Right hindlimb (tissue), 1 donor: Measurements from ENCODE around the gene ULK2.
"Not testable (repeated sequence)": the region's sequence is repeated elsewhere in the genome, so short reads cannot be mapped to it uniquely, and the experiment has no call there.

Experiments
- DNase-seq: peaks from one replicate; pipeline ENCODE4 v3.0.0-alpha.2; 2018

ULK2 gene

DNA sequence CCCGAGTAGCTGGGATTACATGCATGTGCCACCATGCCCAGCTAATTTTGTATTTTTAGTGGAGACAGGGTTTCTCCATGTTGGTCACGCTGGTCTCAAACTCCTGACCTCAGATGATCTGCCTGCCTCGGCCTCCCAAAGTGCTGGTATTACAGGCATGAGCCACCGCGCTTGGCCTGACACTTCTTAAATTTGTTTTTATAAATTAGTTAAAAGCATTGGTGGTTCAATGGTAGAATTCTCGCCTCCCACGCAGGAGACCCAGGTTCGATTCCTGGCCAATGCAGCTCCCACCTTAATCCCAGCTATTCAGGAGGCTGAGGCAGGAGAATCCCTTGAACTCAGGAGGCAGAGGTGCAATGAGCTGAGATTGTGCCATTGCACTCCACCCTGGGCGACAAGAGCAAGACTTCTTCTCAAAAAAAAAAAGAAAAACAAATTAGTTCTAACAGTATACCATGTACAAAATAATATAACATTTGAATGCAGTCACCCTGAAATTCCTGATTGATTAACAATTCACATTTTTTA lies 7.0 kb downstream of the ULK2 start:
- DNase-seq = not testable (repeated sequence)

DNA sequence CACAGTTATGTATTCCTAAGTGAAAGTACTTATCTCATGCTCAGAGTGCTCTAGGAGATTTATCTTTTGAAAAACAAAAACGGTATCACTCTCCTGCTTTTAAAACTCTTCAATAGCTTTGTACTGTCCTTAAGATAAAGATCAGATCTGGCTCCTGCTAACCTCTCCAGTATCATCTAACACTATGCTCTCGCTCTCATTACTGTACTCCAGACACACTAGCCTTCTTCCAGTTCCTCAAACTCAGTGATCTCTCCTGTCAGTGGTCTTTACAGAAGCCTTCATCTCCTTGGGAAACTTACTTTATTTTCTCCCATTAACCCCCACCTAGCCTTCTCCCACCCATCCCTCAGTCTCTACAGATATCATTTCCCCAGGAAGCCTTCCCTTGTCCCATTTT lies 10.1 kb downstream of the ULK2 start:
- no peak for DNase-seq

DNA sequence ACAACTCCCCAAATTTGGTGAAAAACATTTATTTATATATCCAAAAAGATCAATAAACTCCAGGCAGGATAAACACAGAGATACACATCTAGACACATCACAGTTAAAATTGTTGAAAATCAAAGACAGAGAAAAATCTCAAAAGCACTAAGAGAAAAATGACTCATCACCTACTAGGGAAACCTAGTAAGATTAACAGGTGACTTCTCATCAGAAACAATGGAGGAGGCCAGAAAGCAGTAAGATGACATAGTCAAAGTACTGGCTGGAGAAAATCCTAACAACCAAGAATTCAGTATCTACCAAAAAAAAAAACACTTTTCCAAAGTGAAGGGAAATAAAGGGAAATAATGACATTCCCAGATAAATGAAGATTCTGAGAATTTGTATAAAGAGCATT lies 33.8 kb downstream of the ULK2 start:
- DNase-seq = no peak

DNA sequence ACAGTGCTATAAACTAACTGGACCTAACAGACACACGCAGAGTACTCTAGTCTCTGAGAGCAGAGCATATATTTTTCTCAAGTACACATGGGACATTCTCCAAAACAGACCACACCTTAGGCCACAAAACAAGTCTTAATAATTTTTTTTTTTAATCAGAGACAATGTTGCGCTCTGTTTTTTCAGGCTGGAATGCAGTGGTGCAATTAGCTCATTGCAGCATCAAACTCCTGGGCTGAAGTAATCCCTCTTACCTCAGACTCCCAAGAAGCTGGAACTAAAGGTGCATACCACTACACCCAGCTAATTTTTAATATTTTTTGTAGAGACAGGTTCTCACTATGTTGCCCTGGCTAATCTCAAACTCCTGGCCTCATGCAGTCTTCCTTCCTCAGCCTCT lies 37.7 kb downstream of the ULK2 start:
- no peak for DNase-seq

DNA sequence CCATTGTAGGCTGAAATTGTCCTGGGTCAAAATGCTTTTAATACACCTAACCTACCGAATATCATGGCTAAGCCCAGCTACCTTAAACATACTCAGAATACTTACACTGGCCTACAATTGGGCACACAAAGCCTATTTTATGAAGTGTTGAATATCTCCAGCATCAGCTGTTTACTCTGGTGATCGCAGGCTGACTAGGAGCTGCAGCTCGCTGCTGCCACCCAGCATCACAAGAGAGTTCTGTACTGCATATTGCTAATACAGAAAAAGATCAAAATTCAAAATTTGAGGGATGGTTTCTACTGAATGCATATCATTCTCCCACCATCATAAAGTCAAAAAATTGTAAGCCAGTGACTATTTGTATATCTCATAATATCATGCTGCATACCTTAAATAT lies 55.3 kb downstream of the ULK2 start:
- no peak for DNase-seq

DNA sequence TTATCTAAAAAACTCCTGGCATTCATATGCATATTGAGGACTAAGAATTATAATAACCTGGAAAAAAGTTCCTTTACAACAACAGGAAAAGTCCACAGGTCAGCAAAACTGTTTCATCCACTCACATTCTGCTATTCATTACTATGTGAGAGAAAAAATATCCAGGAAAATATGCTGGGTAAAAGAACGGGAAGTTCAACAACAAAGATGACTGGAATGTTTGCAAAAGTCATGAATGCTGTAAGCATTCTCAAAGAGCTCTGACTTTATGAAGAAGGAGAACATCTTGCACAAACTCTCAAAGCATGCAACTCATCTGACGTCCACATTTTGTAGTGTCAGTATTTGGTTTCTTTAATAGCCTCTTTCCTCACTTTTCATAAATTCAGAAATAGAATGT lies 62.7 kb downstream of the ULK2 start:
- no peak for DNase-seq

DNA sequence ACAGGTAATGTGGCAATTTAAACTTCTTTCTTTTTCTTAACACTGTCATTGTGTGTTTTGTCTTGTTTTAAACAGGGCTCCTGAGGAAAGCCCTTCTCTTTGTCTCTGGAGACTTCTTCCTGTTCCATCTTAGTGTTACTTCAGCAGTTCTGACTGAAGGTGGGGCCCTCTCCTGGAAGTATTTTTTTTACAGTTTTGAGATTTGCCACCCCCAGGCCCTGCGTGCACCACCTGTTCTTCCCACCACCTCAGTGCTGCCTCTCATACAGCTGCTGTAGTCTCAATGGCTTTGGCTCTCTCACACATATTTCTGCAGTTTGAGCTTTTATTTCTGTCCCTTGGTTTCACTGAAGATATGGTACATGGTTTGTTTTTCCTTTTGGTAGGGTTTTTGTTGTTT lies 67.2 kb downstream of the ULK2 start:
- no peak for DNase-seq

DNA sequence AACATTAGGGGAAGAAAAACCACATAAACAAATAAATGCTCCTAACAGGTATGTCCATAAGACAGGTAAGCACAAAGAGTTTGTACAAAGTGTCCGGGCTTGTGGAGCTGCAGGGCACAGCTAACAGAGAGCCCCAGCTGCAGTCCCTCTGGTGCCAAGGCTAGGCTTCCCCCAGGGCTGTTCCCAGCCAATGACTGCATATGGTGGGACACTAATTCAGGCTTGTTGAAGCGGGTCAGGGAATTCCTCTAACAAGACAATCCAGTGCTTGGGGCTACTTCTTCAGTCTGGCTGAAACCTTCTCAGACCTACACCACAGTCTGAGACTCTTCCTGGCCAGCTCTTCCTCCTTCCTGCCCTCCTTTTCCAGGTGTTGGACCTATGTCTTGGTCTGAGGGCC lies 67.9 kb downstream of the ULK2 start:
- DNase-seq = no peak

DNA sequence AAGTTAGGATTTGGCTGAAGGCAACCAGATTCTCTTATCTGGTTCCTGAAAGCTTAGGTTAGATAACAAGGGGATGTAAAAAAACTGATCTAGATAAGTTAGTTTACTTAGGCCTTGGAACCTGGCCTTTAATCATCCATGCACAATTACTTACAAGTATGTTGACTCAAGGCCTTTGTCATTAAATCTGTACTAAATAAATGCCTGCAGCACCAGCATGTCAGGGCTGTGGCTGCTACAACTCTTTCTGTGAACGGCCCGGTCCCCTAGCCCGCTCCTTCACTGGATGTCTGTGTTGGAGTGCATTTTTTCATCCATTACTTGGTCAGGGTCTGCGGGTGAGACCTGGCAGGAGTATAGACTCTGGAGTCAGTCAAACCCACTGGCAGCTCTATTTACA lies 71.3 kb downstream of the ULK2 start:
- no peak for DNase-seq

DNA sequence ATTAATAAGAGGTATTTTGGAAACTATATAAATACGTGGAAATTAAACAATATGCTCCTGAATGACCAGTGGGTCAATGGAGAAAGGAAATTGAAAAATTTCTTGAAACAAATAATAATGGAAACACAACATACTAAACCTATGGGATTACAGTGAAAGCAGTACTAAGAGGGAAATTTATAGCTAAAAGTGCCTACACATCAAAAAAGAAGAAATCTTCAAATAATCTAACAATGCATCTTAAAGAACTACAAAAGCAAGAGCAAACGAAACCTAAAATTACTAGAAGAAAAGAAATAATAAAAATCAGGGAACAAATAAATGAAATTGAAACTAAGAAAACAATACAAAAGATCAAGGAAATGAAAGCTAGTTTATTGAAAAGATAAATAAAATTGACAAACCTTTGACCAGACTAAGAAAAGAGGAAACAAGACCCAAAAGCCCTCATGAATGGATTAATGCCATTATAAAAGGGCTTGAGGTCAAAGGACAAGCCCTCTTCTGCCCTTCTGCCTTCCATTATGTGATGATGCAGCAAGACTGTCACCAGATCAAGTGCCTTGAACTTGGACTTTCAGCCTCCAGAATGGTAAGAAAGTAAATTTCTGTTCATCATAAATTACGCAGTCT lies 75.7 kb downstream of the ULK2 start:
- no peak for DNase-seq

DNA sequence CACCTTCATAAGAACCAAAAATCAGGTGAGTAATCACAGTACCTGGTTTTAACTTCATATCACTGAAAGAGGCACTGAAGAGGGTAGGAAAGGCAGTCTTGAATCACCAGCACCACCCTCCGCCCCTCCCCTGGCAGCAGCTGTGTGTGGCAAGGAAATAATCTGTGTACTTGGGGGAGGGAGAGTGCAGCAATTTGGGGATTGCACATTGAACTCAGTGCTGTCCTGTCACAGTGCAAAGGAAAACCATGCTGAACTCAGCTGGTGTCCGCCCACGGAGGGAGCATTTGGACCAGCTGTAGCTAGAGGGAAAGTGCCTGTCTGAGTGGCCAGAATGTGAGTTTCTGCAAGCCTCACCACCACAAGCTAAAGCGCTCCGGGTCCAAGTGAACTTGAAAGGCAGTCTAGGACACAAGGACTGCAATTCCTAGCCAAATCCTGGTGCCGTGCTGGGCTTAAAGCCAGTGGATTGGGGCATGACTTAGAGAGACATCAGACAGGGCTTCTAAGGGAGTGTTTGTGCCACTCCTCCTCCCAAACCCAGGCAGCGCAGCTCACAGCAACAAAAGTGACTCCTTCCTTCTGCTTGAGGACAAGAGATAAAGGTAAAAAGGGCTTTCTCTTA lies 79.9 kb downstream of the ULK2 start:
- no peak for DNase-seq

DNA sequence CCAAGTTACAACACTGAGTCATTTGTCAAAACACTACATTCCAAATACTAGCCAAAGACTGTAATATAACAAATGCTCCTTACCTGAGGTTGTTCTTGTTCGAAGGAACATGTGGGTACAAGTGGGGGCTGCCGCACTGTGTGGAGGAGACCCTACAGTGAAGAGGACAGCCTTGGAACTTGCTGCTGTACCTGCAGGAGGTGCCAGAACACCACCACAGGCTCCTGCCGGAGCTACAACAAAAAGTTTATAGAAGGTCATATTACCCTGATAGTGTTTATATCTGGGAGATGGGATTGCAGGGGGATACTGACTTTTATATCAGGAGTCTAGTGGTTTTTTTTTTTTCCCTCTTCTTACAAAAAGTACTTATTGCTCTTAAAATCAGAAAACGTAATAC lies 81.9 kb downstream of the ULK2 start:
- DNase-seq = no peak

DNA sequence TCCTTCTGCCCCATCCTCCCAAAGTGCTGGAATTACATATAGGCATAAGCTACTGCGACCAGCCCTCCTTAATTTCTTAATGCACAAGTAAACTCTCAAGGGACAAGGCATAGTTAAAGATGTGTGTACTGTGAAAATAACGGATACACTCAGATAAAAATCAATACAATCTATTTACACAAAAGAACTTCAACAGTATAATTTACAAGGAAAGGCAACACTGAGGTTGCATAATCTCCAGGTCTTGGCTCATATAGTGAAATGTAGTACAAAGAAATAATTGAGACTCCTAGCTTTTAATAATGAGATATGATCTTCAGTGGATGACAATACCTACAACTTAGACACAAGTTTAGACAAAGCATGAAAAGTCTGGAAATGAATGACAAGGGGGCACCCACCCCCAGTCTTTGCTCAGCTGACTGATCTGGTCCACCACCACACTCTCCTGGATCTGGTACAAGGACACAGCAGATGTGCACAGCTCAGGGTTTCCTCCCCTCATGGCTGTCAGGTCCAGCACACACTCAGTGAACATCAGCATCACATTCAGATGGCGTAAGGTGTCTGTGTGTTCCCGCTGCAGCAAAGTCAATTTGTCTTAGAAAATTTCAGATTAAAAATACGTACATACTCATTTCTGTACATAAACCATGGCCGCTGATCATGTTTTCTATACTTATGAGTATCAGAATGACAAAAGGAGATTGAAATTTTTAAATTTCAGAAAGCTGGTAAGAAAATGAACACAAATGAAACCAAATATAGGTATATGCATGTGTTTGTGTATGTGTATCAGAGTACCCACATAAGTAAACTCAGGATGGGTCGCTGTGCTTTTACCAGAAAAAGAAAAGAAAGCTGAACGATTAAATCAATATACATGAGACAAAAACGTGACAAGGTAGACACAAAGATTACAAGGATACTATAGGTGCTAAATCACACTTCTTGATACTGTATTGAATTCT lies 86.0 kb downstream of the ULK2 start:
- no peak for DNase-seq

DNA sequence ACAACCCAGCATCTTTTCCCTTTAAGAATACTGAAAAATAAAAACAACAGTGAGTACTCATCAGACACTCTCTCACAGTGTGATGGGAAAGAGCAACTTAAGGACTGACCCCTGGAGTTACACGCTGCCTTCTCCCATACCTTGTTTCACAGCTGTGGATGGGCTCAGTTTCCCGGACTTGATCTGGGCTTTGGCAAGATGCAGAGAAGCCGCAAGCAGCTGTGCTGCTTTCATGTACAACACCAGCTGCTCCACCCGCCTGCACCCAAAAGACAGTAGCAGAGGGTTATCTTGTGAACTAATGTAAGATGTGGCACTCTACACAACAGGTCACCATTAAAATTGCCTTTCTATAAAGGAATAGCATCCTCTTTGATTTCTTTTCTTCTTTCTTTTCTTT lies 86.9 kb downstream of the ULK2 start:
- no peak for DNase-seq

DNA sequence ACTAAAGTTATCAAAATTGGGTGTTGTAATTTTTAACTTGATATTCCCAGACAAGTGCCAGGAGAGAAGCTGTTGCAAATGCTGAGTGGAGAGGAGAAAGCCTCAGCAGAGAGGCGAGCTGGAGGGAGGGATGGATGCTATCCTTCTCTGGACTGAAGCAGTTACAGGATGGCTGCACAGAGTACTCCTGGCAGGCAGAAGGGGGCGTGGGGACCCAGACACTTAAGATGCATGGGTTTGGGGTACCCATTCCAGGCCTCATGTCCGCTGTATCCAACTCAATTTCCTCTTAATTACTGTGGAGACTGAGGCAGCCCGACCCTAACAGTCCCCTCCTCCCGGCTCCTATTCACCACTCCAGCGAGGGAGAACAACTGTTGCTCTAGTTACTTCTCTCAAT lies 94.2 kb downstream of the ULK2 start:
- no peak for DNase-seq

DNA sequence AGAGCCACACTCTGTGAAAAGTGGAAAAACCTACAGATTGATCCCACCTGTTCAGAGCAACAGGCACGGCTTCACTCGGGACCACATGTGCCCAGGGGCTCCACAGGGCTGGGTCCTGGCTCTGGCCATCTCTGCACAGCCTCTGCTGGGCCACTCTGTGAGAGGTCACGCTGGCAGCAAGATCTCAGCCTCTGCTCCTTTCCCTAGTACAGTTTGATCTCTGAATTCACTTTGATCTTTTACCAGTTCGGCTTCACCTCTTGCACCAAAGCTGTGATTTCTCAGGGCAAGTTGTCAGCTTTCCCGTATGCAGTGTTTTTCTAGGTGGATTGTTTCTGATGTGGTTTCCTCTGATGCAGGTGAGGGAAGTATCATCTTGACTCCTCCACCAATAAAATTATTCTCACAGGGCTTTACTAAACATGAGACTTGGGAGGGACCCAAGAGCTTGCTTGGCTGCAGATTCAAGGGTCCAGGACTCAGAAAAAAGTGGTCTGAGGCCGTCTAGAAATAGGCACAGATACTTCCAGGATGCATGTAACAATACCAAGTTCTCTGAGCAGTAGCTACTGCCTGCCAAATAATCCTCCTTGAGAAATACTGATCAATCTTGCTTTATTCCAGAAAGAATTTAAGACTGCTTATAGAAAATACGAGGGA lies 95.6 kb downstream of the ULK2 start:
- no peak for DNase-seq

DNA sequence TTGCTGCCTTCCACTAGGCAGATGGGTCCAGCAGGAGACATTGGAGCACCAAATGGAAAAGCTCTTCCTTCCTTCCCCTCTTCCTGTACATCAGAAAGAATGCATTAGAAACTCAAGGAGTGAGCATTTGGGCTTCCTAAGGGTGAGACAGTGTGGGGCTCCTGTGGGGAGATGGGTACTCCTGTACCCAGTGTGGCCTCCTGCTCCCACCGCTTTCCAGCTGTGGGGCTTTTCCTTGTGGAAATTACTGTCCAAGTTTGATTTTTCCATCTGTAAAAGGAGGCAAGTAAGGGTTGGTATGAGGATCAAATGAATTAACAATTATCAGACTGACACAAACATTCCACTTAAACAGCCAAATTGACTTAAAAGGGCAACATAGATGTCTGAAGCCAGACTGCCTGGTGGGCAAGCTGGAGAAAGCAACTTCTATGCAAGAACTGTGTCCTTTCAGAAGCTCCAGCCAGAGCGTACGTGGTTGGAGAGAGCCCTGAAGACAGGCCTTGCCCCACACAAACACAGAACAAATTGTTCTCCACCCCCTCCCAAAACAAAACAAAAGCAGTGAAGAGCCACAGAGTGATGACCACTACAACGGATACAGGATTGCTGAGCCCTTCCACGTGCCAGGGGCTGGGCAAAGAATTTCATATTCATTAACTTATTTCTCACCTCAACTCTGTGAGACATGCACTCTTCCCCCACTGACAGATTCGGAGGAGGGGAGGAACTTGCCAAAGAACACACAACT lies 96.6 kb downstream of the ULK2 start:
- DNase-seq = no peak

DNA sequence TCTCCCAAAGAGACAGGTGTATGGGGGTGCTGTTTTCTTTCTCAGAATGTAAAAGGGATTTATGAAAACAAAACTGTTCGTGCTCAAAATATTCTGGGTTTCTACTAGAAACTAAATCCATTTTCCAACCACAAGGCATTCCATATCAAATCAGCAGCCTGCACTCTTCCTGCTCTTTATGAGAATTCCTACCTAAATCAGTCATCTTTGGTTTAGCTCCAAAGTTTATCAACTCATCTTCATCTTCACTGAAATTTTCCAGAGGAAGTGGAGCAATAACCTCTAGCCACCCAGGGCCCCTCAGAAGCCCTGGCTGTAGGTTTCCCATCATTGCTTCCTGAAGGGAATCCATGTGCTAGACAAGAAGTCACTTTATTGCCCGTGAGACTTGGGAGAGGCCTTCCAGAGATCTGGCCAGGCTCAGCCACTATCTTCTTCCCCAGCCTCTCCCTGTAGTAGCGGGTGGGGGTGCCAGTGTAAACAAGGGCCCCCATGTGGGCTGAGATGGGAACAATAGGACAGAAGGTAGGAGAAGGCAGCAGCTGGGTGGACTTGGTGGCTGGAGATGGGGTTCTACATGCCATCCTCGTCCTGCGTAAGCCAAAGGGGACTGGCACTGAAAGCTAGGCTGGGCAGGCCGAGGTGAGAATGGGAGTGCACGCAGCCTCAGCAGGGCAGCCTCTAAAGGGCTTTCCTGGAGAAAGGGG lies 97.6 kb downstream of the ULK2 start:
- no peak for DNase-seq

DNA sequence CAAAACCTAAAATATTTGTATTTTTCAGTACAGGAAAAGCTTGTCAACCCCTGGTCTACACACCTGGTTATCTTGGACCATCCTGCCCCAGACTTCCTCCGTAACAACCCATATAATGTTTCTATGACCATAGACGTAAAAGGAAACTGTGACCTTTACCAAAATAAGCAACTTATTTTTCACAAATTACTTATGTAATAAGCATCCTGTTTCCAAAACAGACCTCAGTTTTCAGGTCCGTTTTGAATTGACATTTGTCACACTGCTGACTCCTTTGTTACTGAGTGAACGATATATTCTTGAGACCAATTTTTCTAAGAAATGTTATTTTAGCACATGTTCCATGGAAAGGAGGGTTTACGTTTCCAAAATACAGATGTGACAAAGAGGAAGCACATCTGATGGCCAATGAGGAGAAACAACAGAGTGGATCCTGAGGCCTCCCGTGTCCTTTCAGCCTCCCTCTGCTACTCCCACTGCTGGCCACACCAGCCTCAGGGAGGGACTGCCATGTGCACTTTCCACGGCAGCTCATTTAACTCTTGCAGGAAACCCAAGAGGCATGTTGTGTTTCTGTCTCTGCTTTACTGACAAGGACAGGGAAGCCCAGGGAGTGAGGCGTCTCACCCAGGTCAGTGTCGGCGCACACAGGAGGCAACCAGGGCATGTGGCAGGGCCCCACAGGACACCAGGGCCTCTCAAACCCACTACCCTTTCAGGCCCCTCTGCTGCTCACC lies 99.5 kb downstream of the ULK2 start:
- DNase-seq = no peak

DNA sequence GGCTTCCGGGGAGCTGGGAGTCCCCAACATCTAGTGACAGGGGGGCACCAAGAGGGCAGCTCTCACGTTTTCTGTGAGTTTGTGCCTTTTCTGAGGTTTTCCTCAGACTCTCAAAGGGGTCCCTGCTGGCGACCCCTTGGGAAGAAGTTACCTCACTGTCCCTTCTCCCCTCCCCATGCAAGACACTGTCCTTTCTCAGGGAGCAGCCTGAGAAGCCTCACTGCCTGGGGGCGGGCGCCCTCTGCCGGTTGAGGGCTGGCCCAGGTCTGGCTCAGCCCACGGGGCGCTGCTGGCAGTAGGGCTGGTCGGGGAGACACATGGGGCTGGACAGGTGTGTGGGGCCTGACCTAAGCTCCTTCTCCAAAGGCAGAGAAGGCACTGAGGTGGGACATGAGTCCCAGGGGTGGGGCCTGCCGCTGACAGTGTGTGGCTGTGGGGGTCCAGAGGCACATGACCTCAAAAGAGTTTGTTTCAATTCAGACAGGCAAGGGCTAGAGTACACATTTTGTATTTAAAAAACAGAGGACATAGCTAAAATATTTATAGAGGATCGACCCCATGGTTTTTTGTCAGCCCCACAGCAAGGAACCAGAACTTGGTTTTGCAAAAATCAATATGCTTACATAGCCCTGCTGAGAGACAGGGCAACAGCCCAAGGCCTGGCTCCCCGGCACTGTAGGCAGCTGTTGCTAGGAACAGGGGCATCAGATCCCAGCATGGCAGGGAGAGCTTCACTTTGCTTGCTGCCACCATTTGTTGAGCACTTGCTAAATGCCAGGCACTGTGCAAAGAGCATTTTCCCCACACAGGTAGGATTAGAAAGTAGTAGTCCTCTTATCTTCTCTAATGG lies 101.1 kb downstream of the ULK2 start:
- peak; percentile 82 for DNase-seq
